Measurements from ENCODE around the gene TENM3.

DNA sequence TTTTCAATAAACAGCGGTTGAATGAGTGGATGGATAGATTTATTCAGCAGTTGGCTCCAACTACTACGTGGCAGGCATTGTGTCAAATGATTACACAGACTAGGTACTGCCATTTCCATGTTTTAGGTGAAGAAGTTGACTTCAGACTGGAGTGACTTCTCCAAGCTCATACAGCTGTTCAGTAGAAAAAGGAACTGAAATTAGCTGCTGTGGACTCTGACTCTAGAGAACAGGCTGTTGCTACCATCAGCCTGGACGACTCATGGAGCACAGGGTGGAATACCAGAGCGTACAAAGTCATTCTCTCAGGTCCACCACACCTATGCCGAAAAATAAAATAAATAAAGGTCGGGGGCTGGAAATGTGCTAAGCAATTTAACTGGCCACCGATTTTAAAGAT lies 45.3 kb downstream of the TENM3 start:
- no peak for TF ChIP-seq CTCF (IDR thresholded peaks at IDR 0.05; ENCODE audit: poor library complexity)
- no peak for TF ChIP-seq EZH2phosphoT487 (IDR thresholded peaks at IDR 0.05; ENCODE audit: low read depth, severe bottlenecking, unreplicated experiment)

Data from hepatocyte (in vitro differentiated cells).